Progenitor cell of endocrine pancreas (in vitro differentiated cells): ENCODE results near the gene PAPPA2. TPM values are rescaled to one million over a fixed set of nuclear protein-coding genes. Genes with fewer than 3 reads are reported as not detected.

ENCODE experiments used
- DNase-seq: peaks from one replicate; pipeline ENCODE4 v3.0.0; 2021; ENCODE audit warnings: low spot score; ENCODE audit not compliant: unreplicated experiment
- H3K27ac Mint-ChIP-seq: 2 replicates; pipeline ENCODE4 v1.8.0; 2021; ENCODE audit warnings: mild to moderate bottlenecking, moderate library complexity, mixed read lengths
- H3K27me3 Mint-ChIP-seq: 2 replicates; pipeline ENCODE4 v1.8.0; 2021; ENCODE audit warnings: mixed read lengths
- H3K36me3 Mint-ChIP-seq: 2 replicates; pipeline ENCODE4 v1.8.0; 2022; ENCODE audit warnings: mixed read lengths; ENCODE audit not compliant: insufficient read depth
- H3K4me1 Mint-ChIP-seq: 2 replicates; pipeline ENCODE4 v1.8.0; 2021; ENCODE audit warnings: low read depth, mixed read lengths
- H3K4me3 Mint-ChIP-seq: 2 replicates; pipeline ENCODE4 v1.8.0; 2021; ENCODE audit warnings: low read depth, mild to moderate bottlenecking, moderate library complexity, mixed read lengths
- H3K9me3 Mint-ChIP-seq: 2 replicates; pipeline ENCODE4 v1.8.0; 2021; ENCODE audit warnings: low read depth, mixed read lengths
- CTCF ChIP-seq: fragments of 200-600 bp; sonication (generic); IDR thresholded peaks from one replicate; pipeline ENCODE4 v1.5.0; 2021; ENCODE audit warnings: antibody characterized with exemption, mild to moderate bottlenecking; ENCODE audit not compliant: unreplicated experiment
- total RNA-seq: library from RNA; stranded (reverse); gene quantifications from 2 replicates; pipeline ENCODE4 v1.2.1, GENCODE V29; 2021

Gene PAPPA2
- total RNA-seq, 1 donor from 2014 or later = 4.1 TPM

- no peaks in the 10 kb centered on the region for H3K9me3 Mint-ChIP-seq
- TF ChIP-seq CTCF = no peak
- DNase-seq = no peak
- H3K4me1 Mint-ChIP-seq = peaks cover 5% of the 10 kb centered on the region
- H3K4me3 Mint-ChIP-seq = no peak overlapping the region
- H3K27ac Mint-ChIP-seq = no peak overlapping the region
- H3K36me3 Mint-ChIP-seq = no peaks in the 10 kb centered on the region
- no peaks in the 10 kb centered on the region for H3K27me3 Mint-ChIP-seq
Measured at GRCh38 chr1:176837708-176838107, 374.7 kb downstream of the PAPPA2 start.

- no peak overlapping the region for H3K27ac Mint-ChIP-seq
- H3K36me3 Mint-ChIP-seq = no peaks in the 10 kb centered on the region
- H3K27me3 Mint-ChIP-seq = no peaks in the 10 kb centered on the region
- peaks cover 6% of the 10 kb centered on the region for H3K4me1 Mint-ChIP-seq
- TF ChIP-seq CTCF = no peak
- H3K9me3 Mint-ChIP-seq = no peaks in the 10 kb centered on the region
- no peak for DNase-seq
- H3K4me3 Mint-ChIP-seq = no peak overlapping the region
Measured at GRCh38 chr1:176838276-176838995, 375.5 kb downstream of the PAPPA2 start.

GRCh38 chr1:176839216-176839615, 376.2 kb downstream of the PAPPA2 start:
- peaks cover 13% of the 10 kb centered on the region for H3K4me1 Mint-ChIP-seq
- H3K27me3 Mint-ChIP-seq = no peaks in the 10 kb centered on the region
- no peaks in the 10 kb centered on the region for H3K36me3 Mint-ChIP-seq
- H3K27ac Mint-ChIP-seq = no peak overlapping the region
- no peak for TF ChIP-seq CTCF
- H3K9me3 Mint-ChIP-seq = no peaks in the 10 kb centered on the region
- no peak overlapping the region for H3K4me3 Mint-ChIP-seq
- DNase-seq = no peak

GRCh38 chr1:176841238-176841637, 378.3 kb downstream of the PAPPA2 start:
- DNase-seq = no peak
- Mint-ChIP-seq H3K4me1 (peaks cover 28% of the 10 kb centered on the region), H3K9me3 (no peaks in the 10 kb centered on the region), H3K4me3 (no peak overlapping the region), H3K27ac (no peak overlapping the region), H3K27me3 (no peaks in the 10 kb centered on the region), H3K36me3 (no peaks in the 10 kb centered on the region)
- no peak for TF ChIP-seq CTCF

GRCh38 chr1:176843352-176844297, 380.6 kb downstream of the PAPPA2 start:
- TF ChIP-seq CTCF = peak; percentile 78
- H3K4me1 Mint-ChIP-seq = peaks cover 35% of the 10 kb centered on the region
- no peaks in the 10 kb centered on the region for H3K27me3 Mint-ChIP-seq
- H3K4me3 Mint-ChIP-seq = no peak overlapping the region
- no peaks in the 10 kb centered on the region for H3K9me3 Mint-ChIP-seq
- H3K36me3 Mint-ChIP-seq = no peaks in the 10 kb centered on the region
- peak; percentile 17 for DNase-seq
- H3K27ac Mint-ChIP-seq = peak overlapping the region; percentile 55
